ENCODE measurements around the gene SCAMP1. TPM values are rescaled to one million over a fixed set of nuclear protein-coding genes. Genes with fewer than 3 reads are reported as not detected.

The SCAMP1 gene
- total RNA-seq, 1 experiment from 2014 or later = 28.7 TPM

DNA sequence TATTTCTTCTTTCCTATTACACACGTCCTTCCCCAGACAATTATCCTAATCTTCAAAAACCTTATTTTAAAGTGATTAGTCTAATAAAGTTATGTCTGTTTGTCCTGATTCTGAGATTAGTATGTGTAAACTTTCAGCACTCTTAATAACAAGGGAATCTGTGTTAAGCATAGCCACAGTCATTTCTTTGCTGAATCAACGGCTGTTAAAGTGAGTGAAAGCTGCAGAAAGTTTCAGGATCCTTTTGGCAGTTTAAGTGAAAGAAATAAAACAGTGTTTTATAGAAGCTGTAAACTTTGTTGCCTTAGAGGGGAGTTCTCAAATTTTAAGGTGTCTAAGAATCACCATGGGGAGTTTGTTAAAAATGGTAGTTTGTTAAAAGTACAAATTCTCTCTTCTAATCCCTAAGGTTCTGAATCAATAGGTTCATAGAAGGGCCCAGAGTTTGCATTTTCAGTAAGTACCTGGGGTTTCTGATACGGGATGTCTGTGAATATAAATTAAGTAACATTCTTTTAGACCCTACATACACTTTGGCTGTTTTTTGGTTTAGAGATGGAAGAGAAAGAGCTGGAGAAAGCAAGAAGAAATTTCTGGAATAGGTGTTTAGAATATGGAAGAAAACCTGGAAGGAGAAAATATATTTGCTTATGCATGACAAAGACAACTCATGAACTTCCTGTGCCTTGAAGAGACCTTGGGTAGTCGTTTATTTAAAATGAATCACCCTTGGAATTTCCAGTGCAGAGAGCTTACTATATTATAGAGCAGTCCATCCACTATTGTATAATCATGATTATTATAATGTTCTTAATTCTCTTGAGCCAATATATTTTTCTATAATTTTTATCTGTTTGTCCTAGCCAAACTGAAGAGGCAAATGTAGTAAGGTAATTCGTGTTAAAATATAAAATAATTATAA is 45.7 kb downstream of the SCAMP1 start:
- DNase-seq (ENCODE audit: low spot score) = no peak
- H3K27ac ChIP-seq (ENCODE audit: low read depth, low read length, poor library complexity, severe bottlenecking) = no peak overlapping the region
- BruUV-seq (replicated peaks) = no TSS peak
- H3K4me3 ChIP-seq (ENCODE audit: low read depth, low read length, poor library complexity, severe bottlenecking) = no peak overlapping the region
- CTCF ChIA-PET = no interaction called here
- no peaks in the 10 kb centered on the region for H3K4me1 ChIP-seq (ENCODE audit: insufficient read depth, low read length, poor library complexity, severe bottlenecking)
- no peaks in the 10 kb centered on the region for H3K36me3 ChIP-seq (ENCODE audit: insufficient read depth, low read length, poor library complexity, severe bottlenecking)
- TF ChIP-seq EZH2 (IDR thresholded peaks at IDR 0.05; ENCODE audit: borderline replicate concordance, low read depth, low read length, poor library complexity, severe bottlenecking) (no peak), CTCF (conservative IDR thresholded peaks at IDR 0.05; ENCODE audit: low read depth, low read length) (no peak)
- H3K27me3 ChIP-seq (replicated peaks; ENCODE audit: insufficient read depth, low read depth, low read length, poor library complexity) = no peaks in the 10 kb centered on the region
- POLR2A ChIA-PET (ENCODE audit: low non-redundant PET) = no interaction called here
- intact Hi-C loops (cut with micrococcal nuclease; ENCODE audit: unreplicated experiment) = no loop called here
- no peaks in the 10 kb centered on the region for H3K9me3 ChIP-seq (ENCODE audit: low read depth, low read length, poor library complexity, severe bottlenecking)

- no peaks in the 10 kb centered on the region for H3K27me3 ChIP-seq (replicated peaks; ENCODE audit: insufficient read depth, low read depth, low read length, poor library complexity)
- no peaks in the 10 kb centered on the region for H3K4me1 ChIP-seq (ENCODE audit: insufficient read depth, low read length, poor library complexity, severe bottlenecking)
- intact Hi-C loops (cut with micrococcal nuclease; ENCODE audit: unreplicated experiment) = no loop called here
- DNase-seq (ENCODE audit: low spot score) = no peak
- CTCF ChIA-PET = no interaction called here
- POLR2A ChIA-PET (ENCODE audit: low non-redundant PET) = no interaction called here
- TF ChIP-seq EZH2 (IDR thresholded peaks at IDR 0.05; ENCODE audit: borderline replicate concordance, low read depth, low read length, poor library complexity, severe bottlenecking) (no peak), CTCF (conservative IDR thresholded peaks at IDR 0.05; ENCODE audit: low read depth, low read length) (no peak)
- BruUV-seq (replicated peaks) = no TSS peak
- H3K4me3 ChIP-seq (ENCODE audit: low read depth, low read length, poor library complexity, severe bottlenecking) = no peak overlapping the region
- H3K9me3 ChIP-seq (ENCODE audit: low read depth, low read length, poor library complexity, severe bottlenecking) = no peaks in the 10 kb centered on the region
- H3K27ac ChIP-seq (ENCODE audit: low read depth, low read length, poor library complexity, severe bottlenecking) = no peak overlapping the region
- H3K36me3 ChIP-seq (ENCODE audit: insufficient read depth, low read length, poor library complexity, severe bottlenecking) = no peaks in the 10 kb centered on the region
Observed at GRCh38 chr5:78407458-78407857, 47.0 kb downstream of the SCAMP1 start.

GRCh38 chr5:78411586-78411985 is 51.2 kb downstream of the SCAMP1 start:
- no peak for TF ChIP-seq CTCF (conservative IDR thresholded peaks at IDR 0.05; ENCODE audit: low read depth, low read length)
- TF ChIP-seq EZH2 (IDR thresholded peaks at IDR 0.05; ENCODE audit: borderline replicate concordance, low read depth, low read length, poor library complexity, severe bottlenecking) = no peak
- BruUV-seq (replicated peaks) = no TSS peak
- intact Hi-C loops (cut with micrococcal nuclease; ENCODE audit: unreplicated experiment) = no loop called here
- POLR2A ChIA-PET (ENCODE audit: low non-redundant PET) = interaction anchor here (0.8 kb wide), 1 partner anchor 596 kb away, joined by 3 read pairs; no protein-coding TSS in a partner anchor
- no peak overlapping the region for H3K4me3 ChIP-seq (ENCODE audit: low read depth, low read length, poor library complexity, severe bottlenecking)
- H3K27ac ChIP-seq (ENCODE audit: low read depth, low read length, poor library complexity, severe bottlenecking) = no peak overlapping the region
- no peaks in the 10 kb centered on the region for H3K9me3 ChIP-seq (ENCODE audit: low read depth, low read length, poor library complexity, severe bottlenecking)
- no peaks in the 10 kb centered on the region for H3K4me1 ChIP-seq (ENCODE audit: insufficient read depth, low read length, poor library complexity, severe bottlenecking)
- H3K36me3 ChIP-seq (ENCODE audit: insufficient read depth, low read length, poor library complexity, severe bottlenecking) = no peaks in the 10 kb centered on the region
- CTCF ChIA-PET = no interaction called here
- H3K27me3 ChIP-seq (replicated peaks; ENCODE audit: insufficient read depth, low read depth, low read length, poor library complexity) = no peaks in the 10 kb centered on the region
- DNase-seq (ENCODE audit: low spot score) = no peak

All from A673 (cell line).